HEK293T (cell line): ENCODE measurements around the gene CRY1.
"Not testable (repeated sequence)": the region's sequence is repeated elsewhere in the genome, so short reads cannot be mapped to it uniquely, and the experiment has no call there.

ENCODE experiments used
- ARNT ChIP-seq: fragments of 450-650 bp; IDR thresholded peaks from 2 replicates; pipeline ENCODE4 v1.6.1; 2017; ENCODE audit warnings: mild to moderate bottlenecking
- CTBP1 ChIP-seq: fragments of 450-650 bp; IDR thresholded peaks from 2 replicates; pipeline ENCODE4 v1.6.1; 2016; ENCODE audit warnings: borderline replicate concordance
- FOXM1 ChIP-seq: fragments of 450-650 bp; IDR thresholded peaks from 2 replicates; pipeline ENCODE4 v1.6.1; 2017; ENCODE audit warnings: mild to moderate bottlenecking, borderline replicate concordance
- HDGF ChIP-seq: fragments of 450-650 bp; IDR thresholded peaks from 2 replicates; pipeline ENCODE4 v1.6.1; 2017; ENCODE audit warnings: antibody characterized with exemption, borderline replicate concordance
- NFRKB ChIP-seq: fragments of 450-650 bp; IDR thresholded peaks from 2 replicates; pipeline ENCODE4 v1.6.1; 2016; ENCODE audit warnings: mild to moderate bottlenecking, moderate library complexity
- PKNOX1 ChIP-seq: fragments of 450-650 bp; IDR thresholded peaks from 2 replicates; pipeline ENCODE4 v1.6.1; 2016
- SP1 ChIP-seq: fragments of 450-650 bp; IDR thresholded peaks from 2 replicates; pipeline ENCODE4 v1.6.1; 2017
- SUZ12 ChIP-seq: fragments of 450-650 bp; IDR thresholded peaks from 2 replicates; pipeline ENCODE4 v1.6.1; 2016; ENCODE audit warnings: mild to moderate bottlenecking
- TARDBP ChIP-seq: fragments of 450-650 bp; IDR thresholded peaks from 2 replicates; pipeline ENCODE4 v1.6.1; 2016
- ZNF384 ChIP-seq: fragments of 450-650 bp; IDR thresholded peaks from 2 replicates; pipeline ENCODE4 v1.6.1; 2016

- TF ChIP-seq ZNF384, FOXM1, NFRKB, SP1, TARDBP, CTBP1, PKNOX1, ARNT, SUZ12, HDGF: not testable (repeated sequence)
Observed at GRCh38 chr12:107073266-107073665, 20.1 kb downstream of the CRY1 start.
